Measurements from ENCODE around the gene KIAA1671. TPM values are rescaled to one million over a fixed set of nuclear protein-coding genes. Genes with fewer than 3 reads are reported as not detected.
"Not testable (repeated sequence)": the region's sequence is repeated elsewhere in the genome, so short reads cannot be mapped to it uniquely, and the experiment has no call there.

KIAA1671 gene
- total RNA-seq, 4 donors from 2014 or later = 7.5 to 26.5 (median 9.1) TPM

DNA sequence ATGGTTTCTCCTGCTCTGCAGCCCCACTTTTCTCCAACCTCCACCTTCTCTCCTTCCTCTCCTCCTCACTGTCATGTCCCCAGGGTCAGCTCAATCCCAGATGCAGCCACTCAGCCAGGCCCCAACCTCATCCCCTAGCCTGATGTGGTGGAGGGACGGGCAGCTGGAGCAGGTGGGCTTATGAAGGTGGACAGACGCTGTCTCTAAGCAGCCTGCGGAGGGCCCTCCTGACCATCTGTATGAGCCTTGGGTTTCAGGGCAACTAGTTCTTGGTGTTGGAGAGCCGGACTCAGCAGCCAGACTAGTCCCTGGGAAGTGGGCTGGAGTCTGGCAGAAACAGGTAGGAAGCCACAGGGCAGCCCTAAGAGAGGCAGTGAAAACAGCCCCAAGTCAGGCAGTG is 285.0 kb downstream of the KIAA1671 start:
- TF ChIP-seq, protein P1, sequence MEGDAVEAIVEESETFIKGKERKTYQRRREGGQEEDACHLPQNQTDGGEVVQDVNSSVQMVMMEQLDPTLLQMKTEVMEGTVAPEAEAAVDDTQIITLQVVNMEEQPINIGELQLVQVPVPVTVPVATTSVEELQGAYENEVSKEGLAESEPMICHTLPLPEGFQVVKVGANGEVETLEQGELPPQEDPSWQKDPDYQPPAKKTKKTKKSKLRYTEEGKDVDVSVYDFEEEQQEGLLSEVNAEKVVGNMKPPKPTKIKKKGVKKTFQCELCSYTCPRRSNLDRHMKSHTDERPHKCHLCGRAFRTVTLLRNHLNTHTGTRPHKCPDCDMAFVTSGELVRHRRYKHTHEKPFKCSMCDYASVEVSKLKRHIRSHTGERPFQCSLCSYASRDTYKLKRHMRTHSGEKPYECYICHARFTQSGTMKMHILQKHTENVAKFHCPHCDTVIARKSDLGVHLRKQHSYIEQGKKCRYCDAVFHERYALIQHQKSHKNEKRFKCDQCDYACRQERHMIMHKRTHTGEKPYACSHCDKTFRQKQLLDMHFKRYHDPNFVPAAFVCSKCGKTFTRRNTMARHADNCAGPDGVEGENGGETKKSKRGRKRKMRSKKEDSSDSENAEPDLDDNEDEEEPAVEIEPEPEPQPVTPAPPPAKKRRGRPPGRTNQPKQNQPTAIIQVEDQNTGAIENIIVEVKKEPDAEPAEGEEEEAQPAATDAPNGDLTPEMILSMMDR (IDR thresholded peaks at IDR 0.05) = no peak
- ATAC-seq (ENCODE audit: low FRiP score) = no peak

DNA sequence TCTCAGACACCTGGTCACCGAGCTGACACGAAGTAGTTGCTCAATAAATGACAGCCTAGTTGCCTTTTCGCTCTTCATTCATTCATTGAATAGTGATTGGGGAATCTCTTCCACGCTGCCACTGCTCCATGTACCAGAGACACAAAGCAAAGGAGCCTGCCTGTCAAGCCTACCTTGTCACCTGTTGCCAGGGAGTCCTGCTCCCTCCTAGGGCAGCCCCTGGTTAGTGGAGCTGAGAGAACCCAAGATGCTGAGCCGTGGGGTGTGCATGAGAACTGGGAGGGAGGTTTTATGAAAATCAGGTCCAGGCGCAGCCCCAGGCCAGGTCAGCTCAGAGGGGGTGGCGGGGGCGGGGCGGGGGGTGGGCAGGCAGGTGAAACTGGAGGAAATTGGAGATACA is 285.5 kb downstream of the KIAA1671 start:
- not testable (repeated sequence) for DNase-seq (ENCODE audit: low spot score); ATAC-seq (ENCODE audit: low FRiP score)

More for the DNA sequence above, 285.0 kb downstream of the KIAA1671 start:
- DNase-seq (ENCODE audit: low spot score) = no peak

Small RNA genes lying within 50 kb of the gene (small RNA-seq; reads per million reads assigned to genes)
- gene Z99916.2 = not detected

Other genes starting within 250 kb of the KIAA1671 start
- gene PIWIL3, start 178.0 kb upstream of the KIAA1671 start, total RNA-seq = not detected
- gene SGSM1, start 146.5 kb upstream of the KIAA1671 start, total RNA-seq = 1 to 10 TPM in 1 of 4 donors, under 1 TPM in 3; 0.12 to 2.4 (median 0.62) TPM
- gene LHFPL7, start 6.0 kb upstream of the KIAA1671 start, total RNA-seq = not detected
- gene CRYBB3, start 247.1 kb downstream of the KIAA1671 start, total RNA-seq = not detected